HUES6 (cell line): Measurements from ENCODE around the gene TTC22.
A peak's percentile ranks its signal among the peaks of the same experiment; 100 is the strongest.
"Not testable (repeated sequence)": the region's sequence is repeated elsewhere in the genome, so short reads cannot be mapped to it uniquely, and the experiment has no call there.

Source experiments
- H3K27ac ChIP-seq: 2 replicates; pipeline ENCODE4 v1.7.0; 2013; ENCODE audit warnings: low read depth, mild to moderate bottlenecking, low read length, inconsistent platforms
- H3K27me3 ChIP-seq: 2 replicates; pipeline ENCODE4 v1.6.1; 2013; ENCODE audit warnings: low read length; ENCODE audit not compliant: control insufficient read depth, insufficient read depth
- H3K36me3 ChIP-seq: 2 replicates; pipeline ENCODE4 v1.6.1; 2013; ENCODE audit warnings: low read length; ENCODE audit not compliant: control insufficient read depth, insufficient read depth
- H3K4me1 ChIP-seq: 2 replicates; pipeline ENCODE4 v1.6.1; 2013; ENCODE audit warnings: low read length; ENCODE audit not compliant: control insufficient read depth, insufficient read depth
- H3K4me3 ChIP-seq: 2 replicates; pipeline ENCODE4 v1.5.1; 2013; ENCODE audit warnings: low read depth, low read length
- H3K9ac ChIP-seq: one replicate; pipeline ENCODE4 v1.6.1; 2013; ENCODE audit warnings: mild to moderate bottlenecking, low read length
- H3K9me3 ChIP-seq: 2 replicates; pipeline ENCODE4 v1.6.1; 2013; ENCODE audit warnings: low read depth, low read length; ENCODE audit not compliant: control insufficient read depth, insufficient read depth

The TTC22 gene

GRCh38 chr1:54777431-54777830 lies 23.7 kb downstream of the TTC22 start:
- Histone ChIP-seq H3K9me3 (no peaks in the 10 kb centered on the region), H3K9ac (no peak overlapping the region), H3K27me3 (peaks cover 36% of the 10 kb centered on the region), H3K4me1 (peaks cover 8% of the 10 kb centered on the region; the same call in 1 of the 2 replicates), H3K27ac (no peak overlapping the region), H3K4me3 (no peak overlapping the region), H3K36me3 (no peaks in the 10 kb centered on the region)

- Histone ChIP-seq H3K4me3 (no peak overlapping the region), H3K36me3 (no peaks in the 10 kb centered on the region), H3K9ac (no peak overlapping the region), H3K27ac (no peak overlapping the region), H3K27me3 (peaks cover 32% of the 10 kb centered on the region), H3K9me3 (no peaks in the 10 kb centered on the region), H3K4me1 (peaks cover 8% of the 10 kb centered on the region; the same call in 1 of the 2 replicates)
Observed at GRCh38 chr1:54777011-54777410, 24.1 kb downstream of the TTC22 start.

- H3K27ac ChIP-seq, result not testable (repeated sequence)
- peaks cover 23% of the 10 kb centered on the region for H3K27me3 ChIP-seq
Observed at GRCh38 chr1:54775828-54776721, 25.0 kb downstream of the TTC22 start.

DNA sequence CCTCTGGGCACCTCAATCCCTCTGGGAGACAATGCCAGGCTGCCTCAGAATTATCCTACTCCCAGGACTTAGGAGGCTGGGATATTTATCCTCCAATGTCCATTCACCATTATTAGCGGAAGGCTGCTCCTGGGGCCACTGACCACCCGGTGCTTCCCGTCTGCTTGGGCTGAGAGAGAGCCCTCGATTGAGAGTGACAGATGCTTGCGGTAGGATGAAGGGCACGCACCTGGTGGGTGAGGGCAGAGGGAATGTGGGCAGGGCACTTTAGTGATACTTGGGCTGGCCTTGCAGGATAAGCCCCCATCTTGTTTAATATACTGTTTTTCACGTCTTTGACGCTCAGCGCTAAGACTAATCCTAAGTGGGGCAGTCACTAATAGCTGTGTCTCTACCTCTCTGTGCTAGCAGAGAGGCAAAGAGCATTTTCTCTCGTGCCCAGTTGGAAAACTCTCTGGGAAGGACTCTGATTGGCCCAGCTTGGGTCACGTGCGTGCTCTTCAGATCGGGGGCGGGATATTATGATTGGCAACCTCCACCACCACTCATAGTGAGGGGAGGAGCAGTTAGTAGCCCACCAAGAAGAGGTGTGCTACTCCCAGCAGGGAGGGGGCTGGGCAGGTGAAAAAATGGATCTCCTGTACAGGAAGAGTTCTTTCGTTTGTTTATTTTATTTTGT lies 26.2 kb downstream of the TTC22 start:
- H3K9ac ChIP-seq, result no peak overlapping the region
- no peak overlapping the region for H3K4me3 ChIP-seq
- H3K27ac ChIP-seq, result no peak overlapping the region
- peaks cover 15% of the 10 kb centered on the region for H3K27me3 ChIP-seq
- H3K4me1 ChIP-seq, result 0 out of 2 replicates have a peak, but pooled peaks cover 5% of the 10 kb centered on the region
- no peaks in the 10 kb centered on the region for H3K9me3 ChIP-seq
- no peaks in the 10 kb centered on the region for H3K36me3 ChIP-seq

More at GRCh38 chr1:54775828-54776721, 25.0 kb downstream of the TTC22 start:
- not testable (repeated sequence) for H3K36me3 ChIP-seq, H3K4me1 ChIP-seq, H3K4me3 ChIP-seq, H3K9me3 ChIP-seq, H3K9ac ChIP-seq

GRCh38 chr1:54772951-54773350 lies 28.2 kb downstream of the TTC22 start:
- Histone ChIP-seq H3K9ac (no peak overlapping the region), H3K9me3 (no peaks in the 10 kb centered on the region), H3K27me3 (no peaks in the 10 kb centered on the region; the same call in 1 of the 2 replicates), H3K4me1 (0 out of 2 replicates have a peak, but pooled peaks cover 5% of the 10 kb centered on the region), H3K27ac (no peak overlapping the region), H3K4me3 (no peak overlapping the region), H3K36me3 (no peaks in the 10 kb centered on the region)

- H3K27ac ChIP-seq, result no peak overlapping the region
- H3K4me3 ChIP-seq, result no peak overlapping the region
- no peaks in the 10 kb centered on the region for H3K36me3 ChIP-seq
- no peaks in the 10 kb centered on the region for H3K27me3 ChIP-seq
- H3K4me1 ChIP-seq, result peaks cover 13% of the 10 kb centered on the region
- no peaks in the 10 kb centered on the region for H3K9me3 ChIP-seq
- no peak overlapping the region for H3K9ac ChIP-seq
Observed at GRCh38 chr1:54768093-54768492, 33.0 kb downstream of the TTC22 start.

- H3K27me3 ChIP-seq, result no peaks in the 10 kb centered on the region
- H3K4me1 ChIP-seq, result peaks cover 13% of the 10 kb centered on the region
- H3K4me3 ChIP-seq, result no peak overlapping the region
- no peak overlapping the region for H3K9ac ChIP-seq
- H3K27ac ChIP-seq, result no peak overlapping the region
- H3K36me3 ChIP-seq, result no peaks in the 10 kb centered on the region
- H3K9me3 ChIP-seq, result no peaks in the 10 kb centered on the region
Observed at GRCh38 chr1:54767526-54767925, 33.6 kb downstream of the TTC22 start.

- H3K4me3 ChIP-seq, result no peak overlapping the region
- no peak overlapping the region for H3K9ac ChIP-seq
- no peaks in the 10 kb centered on the region for H3K9me3 ChIP-seq
- no peaks in the 10 kb centered on the region for H3K27me3 ChIP-seq
- peaks cover 13% of the 10 kb centered on the region for H3K4me1 ChIP-seq
- H3K27ac ChIP-seq, result no peak overlapping the region
- no peaks in the 10 kb centered on the region for H3K36me3 ChIP-seq
Observed at GRCh38 chr1:54766726-54767125, 34.4 kb downstream of the TTC22 start.

GRCh38 chr1:54764922-54765561 lies 36.1 kb downstream of the TTC22 start:
- no peaks in the 10 kb centered on the region for H3K36me3 ChIP-seq
- H3K27me3 ChIP-seq, result no peaks in the 10 kb centered on the region
- H3K4me3 ChIP-seq, result peak overlapping the region; percentile 49
- H3K4me1 ChIP-seq, result peaks cover 13% of the 10 kb centered on the region
- H3K27ac ChIP-seq, result no peak overlapping the region
- no peaks in the 10 kb centered on the region for H3K9me3 ChIP-seq
- H3K9ac ChIP-seq, result no peak overlapping the region

- H3K27me3 ChIP-seq, result no peaks in the 10 kb centered on the region
- peak within 1 kb of the TSS; percentile 92 for H3K9ac ChIP-seq
- H3K4me3 ChIP-seq, result peak within 1 kb of the TSS; percentile 97
- no peaks in the 10 kb centered on the region for H3K9me3 ChIP-seq
- H3K4me1 ChIP-seq, result peaks cover 13% of the 10 kb centered on the region
- H3K36me3 ChIP-seq, result no peaks in the 10 kb centered on the region
- peak within 1 kb of the TSS; percentile 76; the same call in 1 of the 2 replicates for H3K27ac ChIP-seq
Observed at GRCh38 chr1:54764133-54764921, 36.8 kb downstream of the TTC22 start, which contains the start of gene PARS2. TSS of gene PARS2 (minus strand) at chr1:54764523. CDS start at chr1:54759161, 5,362 bp downstream.
